ENCODE results near the gene TOMM20L. TPM values are rescaled to one million over a fixed set of nuclear protein-coding genes. Genes with fewer than 3 reads are reported as not detected.

The TOMM20L gene
- total RNA-seq, 1 experiment from 2014 or later, result not detected

DNA sequence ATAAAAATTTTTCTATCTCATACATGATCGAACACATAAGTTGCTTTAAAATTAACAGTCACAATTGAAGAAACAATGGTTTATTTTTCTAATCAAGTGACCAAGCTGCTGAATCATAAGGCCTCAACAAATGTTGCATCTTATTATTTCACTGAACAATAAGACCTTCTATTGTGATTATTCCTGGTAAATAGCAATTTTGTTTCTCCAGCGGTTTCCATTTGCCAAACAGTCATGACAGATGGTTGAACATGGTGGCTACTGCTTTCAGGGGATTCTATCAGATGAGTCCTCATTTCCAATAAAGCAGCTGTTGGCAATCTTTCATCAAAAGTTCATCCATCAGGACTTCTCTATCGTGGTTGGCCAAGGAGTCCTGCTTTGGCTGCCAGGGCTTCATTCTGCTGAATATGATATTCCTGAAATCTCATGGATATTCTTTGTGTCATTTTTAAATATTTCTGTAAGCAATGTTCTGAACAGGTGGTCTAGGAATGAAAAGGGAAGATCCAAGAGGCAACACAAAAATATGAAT lies 13.0 kb downstream of the TOMM20L start:
- no CpG with 5 or more reads among the region's 3 CpGs for WGBS (ENCODE audit: extremely low coverage, insufficient read length, low lambda C conversion rate)
- H3K4me1 Mint-ChIP-seq, result no peaks in the 10 kb centered on the region
- H2BK5ac ChIP-seq (ENCODE audit: insufficient read length, low read length), result no peak overlapping the region
- no peaks in the 10 kb centered on the region for H3K27me3 Mint-ChIP-seq (ENCODE audit: low read depth)
- H2BK15ac ChIP-seq (ENCODE audit: low read depth, low read length), result no peak overlapping the region
- no peak overlapping the region for H3K18ac ChIP-seq (ENCODE audit: insufficient read length, low read depth, low read length)
- no peak overlapping the region for H3K27ac Mint-ChIP-seq
- H3K79me1 ChIP-seq (ENCODE audit: insufficient read depth, low read depth, low read length, poor library complexity, severe bottlenecking), result peaks cover 5% of the 10 kb centered on the region
- H3K56ac ChIP-seq (ENCODE audit: insufficient read length, low read depth, low read length), result no peak overlapping the region
- no peak for DNase-seq
- H3K9me3 ChIP-seq (ENCODE audit: control insufficient read depth, low read depth, low read length), result no peaks in the 10 kb centered on the region
- no peaks in the 10 kb centered on the region for H3K79me2 ChIP-seq (ENCODE audit: insufficient read depth, low read length)
- no peak overlapping the region for H3K4me3 Mint-ChIP-seq
- no peak overlapping the region for H4K5ac ChIP-seq (ENCODE audit: insufficient read length, low read depth, low read length)
- H2BK20ac ChIP-seq (ENCODE audit: low read depth, low read length, poor library complexity, severe bottlenecking), result no peak overlapping the region
- H3K23ac ChIP-seq (ENCODE audit: insufficient read length, low read depth, low read length), result no peak overlapping the region
- H3K27ac ChIP-seq (ENCODE audit: insufficient read length, low read depth, low read length), result no peak overlapping the region
- no peak overlapping the region for H4K91ac ChIP-seq (ENCODE audit: insufficient read length, low read depth, low read length)
- H4K20me1 ChIP-seq (ENCODE audit: control insufficient read depth, insufficient read depth, insufficient read length), result no peaks in the 10 kb centered on the region
- no peaks in the 10 kb centered on the region for H3K23me2 ChIP-seq (ENCODE audit: insufficient read length, low read depth, low read length, poor library complexity, severe bottlenecking)
- H3K9ac ChIP-seq (ENCODE audit: extremely low read depth, insufficient read length, low read length), result no peak overlapping the region
- no peak overlapping the region for H3K14ac ChIP-seq (ENCODE audit: insufficient read depth, low read length)
- no peak overlapping the region for H4K8ac ChIP-seq (replicated peaks; ENCODE audit: insufficient read length, low read depth, low read length)
- H3K27me3 ChIP-seq (ENCODE audit: insufficient read depth, low read length), result no peaks in the 10 kb centered on the region
- no peak overlapping the region for H2AFZ ChIP-seq (ENCODE audit: low read length)
- H3T11ph ChIP-seq (ENCODE audit: low read length), result no peak overlapping the region
- TF ChIP-seq, protein P1, sequence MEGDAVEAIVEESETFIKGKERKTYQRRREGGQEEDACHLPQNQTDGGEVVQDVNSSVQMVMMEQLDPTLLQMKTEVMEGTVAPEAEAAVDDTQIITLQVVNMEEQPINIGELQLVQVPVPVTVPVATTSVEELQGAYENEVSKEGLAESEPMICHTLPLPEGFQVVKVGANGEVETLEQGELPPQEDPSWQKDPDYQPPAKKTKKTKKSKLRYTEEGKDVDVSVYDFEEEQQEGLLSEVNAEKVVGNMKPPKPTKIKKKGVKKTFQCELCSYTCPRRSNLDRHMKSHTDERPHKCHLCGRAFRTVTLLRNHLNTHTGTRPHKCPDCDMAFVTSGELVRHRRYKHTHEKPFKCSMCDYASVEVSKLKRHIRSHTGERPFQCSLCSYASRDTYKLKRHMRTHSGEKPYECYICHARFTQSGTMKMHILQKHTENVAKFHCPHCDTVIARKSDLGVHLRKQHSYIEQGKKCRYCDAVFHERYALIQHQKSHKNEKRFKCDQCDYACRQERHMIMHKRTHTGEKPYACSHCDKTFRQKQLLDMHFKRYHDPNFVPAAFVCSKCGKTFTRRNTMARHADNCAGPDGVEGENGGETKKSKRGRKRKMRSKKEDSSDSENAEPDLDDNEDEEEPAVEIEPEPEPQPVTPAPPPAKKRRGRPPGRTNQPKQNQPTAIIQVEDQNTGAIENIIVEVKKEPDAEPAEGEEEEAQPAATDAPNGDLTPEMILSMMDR (conservative IDR thresholded peaks at IDR 0.05), result no peak
- H2BK120ac ChIP-seq (ENCODE audit: low read depth, low read length, poor library complexity, severe bottlenecking), result no peak overlapping the region
- H2AK5ac ChIP-seq (ENCODE audit: insufficient read length, low read length), result no peak overlapping the region
- no peak overlapping the region for H3K4me2 ChIP-seq (ENCODE audit: insufficient read depth, insufficient read length, low read length)
- H3K9me3 Mint-ChIP-seq, result no peaks in the 10 kb centered on the region; a peak in 2 of 5 replicates
- no peaks in the 10 kb centered on the region for H3K4me1 ChIP-seq (ENCODE audit: insufficient read depth, low read length)
- no peak overlapping the region for H3K4ac ChIP-seq (ENCODE audit: low read depth, low read length)
- H3K36me3 Mint-ChIP-seq (ENCODE audit: insufficient read depth in 1 of 3, low read depth in 3 of 3), result peaks cover 15 to 45% (median 37%) of the 10 kb centered on the region in 3 experiments; a peak in 6 of 7 replicates
- no peak overlapping the region for H2BK12ac ChIP-seq (ENCODE audit: insufficient read length, low read depth, low read length)
